DMS 273 (cell line): ENCODE measurements around the gene MED15.

Experiments used
- DNase-seq: peaks from one replicate; lab custom pipeline; 2025; ENCODE audit not compliant: unreplicated experiment; lab: John Stamatoyannopoulos, UW

Gene MED15

GRCh38 chr22:20509344-20510047 lies 2.1 kb downstream of the MED15 start:
- DNase-seq, result no peak

- no peak for DNase-seq
Measured at GRCh38 chr22:20510811-20511577, 3.6 kb downstream of the MED15 start.

GRCh38 chr22:20511578-20512229 lies 4.3 kb downstream of the MED15 start:
- no peak for DNase-seq

GRCh38 chr22:20514658-20515406 lies 7.4 kb downstream of the MED15 start:
- DNase-seq, result no peak

GRCh38 chr22:20516399-20516798 lies 9.0 kb downstream of the MED15 start:
- no peak for DNase-seq

- DNase-seq, result no peak
Measured at GRCh38 chr22:20517422-20517821, 10.0 kb downstream of the MED15 start.

GRCh38 chr22:20517841-20518592 lies 10.6 kb downstream of the MED15 start:
- no peak for DNase-seq

- no peak for DNase-seq
Measured at GRCh38 chr22:20519558-20519957, 12.1 kb downstream of the MED15 start.

GRCh38 chr22:20520093-20520511 lies 12.7 kb downstream of the MED15 start:
- DNase-seq, result no peak

GRCh38 chr22:20522134-20523004 lies 15.0 kb downstream of the MED15 start:
- DNase-seq, result no peak

GRCh38 chr22:20523086-20523983 lies 15.9 kb downstream of the MED15 start:
- peak; percentile 69 for DNase-seq

- DNase-seq, result peak; percentile 15
Measured at GRCh38 chr22:20524004-20524481, 16.6 kb downstream of the MED15 start.

GRCh38 chr22:20525048-20525447 lies 17.6 kb downstream of the MED15 start:
- no peak for DNase-seq

GRCh38 chr22:20526305-20526627 lies 18.9 kb downstream of the MED15 start:
- DNase-seq, result no peak

- DNase-seq, result no peak
Measured at GRCh38 chr22:20526628-20527355, 19.4 kb downstream of the MED15 start.

GRCh38 chr22:20528405-20528978 lies 21.1 kb downstream of the MED15 start:
- DNase-seq, result no peak

GRCh38 chr22:20530368-20531153 lies 23.2 kb downstream of the MED15 start:
- DNase-seq, result no peak
